ENCODE measurements around the gene CEACAM19. TPM values are rescaled to one million over a fixed set of nuclear protein-coding genes. Genes with fewer than 3 reads are reported as not detected.

Gene CEACAM19
- total RNA-seq, 1 experiment from 2014 or later = 3.5 TPM

DNA sequence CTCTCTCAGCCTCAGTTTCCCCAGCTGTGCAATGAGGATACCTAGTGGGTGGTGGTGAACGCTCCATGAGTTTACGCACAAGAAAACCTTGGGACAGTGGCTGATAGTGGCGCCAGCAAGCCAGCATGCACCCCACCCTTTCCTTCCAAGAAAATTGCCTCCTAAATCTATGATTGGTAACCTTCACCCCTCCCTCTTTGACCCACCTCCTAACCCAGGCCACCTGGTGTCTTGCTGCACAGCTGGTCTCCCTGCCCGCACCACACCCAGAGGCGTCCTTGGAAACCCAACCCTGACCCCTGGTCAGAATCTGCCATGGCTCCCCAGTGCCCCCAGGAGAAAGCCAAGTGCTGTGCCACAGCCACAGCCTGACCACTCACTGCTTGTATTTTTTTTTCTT, 54.4 kb downstream of the CEACAM19 start:
- no peak for DNase-seq
- Histone ChIP-seq H3K23me2 (ENCODE audit: insufficient read length, low read depth, low read length, poor library complexity, severe bottlenecking) (no peaks in the 10 kb centered on the region), H2BK5ac (ENCODE audit: insufficient read length, low read length) (no peak overlapping the region), H2BK12ac (ENCODE audit: insufficient read length, low read depth, low read length) (no peak overlapping the region), H3K14ac (ENCODE audit: insufficient read depth, low read length) (no peak overlapping the region), H3T11ph (ENCODE audit: low read length) (no peak overlapping the region), H4K91ac (ENCODE audit: insufficient read length, low read depth, low read length) (no peak overlapping the region), H3K4me2 (ENCODE audit: insufficient read depth, insufficient read length, low read length) (no peak overlapping the region), H3K18ac (ENCODE audit: insufficient read length, low read depth, low read length) (no peak overlapping the region), H3K56ac (ENCODE audit: insufficient read length, low read depth, low read length) (no peak overlapping the region), H2AFZ (ENCODE audit: low read length) (no peak overlapping the region), H2AK5ac (ENCODE audit: insufficient read length, low read length) (no peak overlapping the region), H3K27ac (ENCODE audit: insufficient read length, low read depth, low read length) (no peak overlapping the region), H4K5ac (ENCODE audit: insufficient read length, low read depth, low read length) (no peak overlapping the region), H3K27me3 (ENCODE audit: insufficient read depth, low read length) (no peaks in the 10 kb centered on the region; the same call in 1 of the 2 replicates), H3K9me3 (ENCODE audit: control insufficient read depth, low read depth, low read length) (no peaks in the 10 kb centered on the region), H4K8ac (replicated peaks; ENCODE audit: insufficient read length, low read depth, low read length) (no peak overlapping the region), H3K9ac (ENCODE audit: extremely low read depth, insufficient read length, low read length) (no peak overlapping the region), H3K79me2 (ENCODE audit: insufficient read depth, low read length) (no peaks in the 10 kb centered on the region), H4K20me1 (ENCODE audit: control insufficient read depth, insufficient read depth, insufficient read length) (no peaks in the 10 kb centered on the region), H2BK120ac (ENCODE audit: low read depth, low read length, poor library complexity, severe bottlenecking) (no peak overlapping the region), H3K4me1 (ENCODE audit: insufficient read depth, low read length) (no peaks in the 10 kb centered on the region), H2BK15ac (ENCODE audit: low read depth, low read length) (no peak overlapping the region), H3K23ac (ENCODE audit: insufficient read length, low read depth, low read length) (no peak overlapping the region), H3K79me1 (ENCODE audit: insufficient read depth, low read depth, low read length, poor library complexity, severe bottlenecking) (no peaks in the 10 kb centered on the region), H3K4ac (ENCODE audit: low read depth, low read length) (no peak overlapping the region), H2BK20ac (ENCODE audit: low read depth, low read length, poor library complexity, severe bottlenecking) (no peak overlapping the region)
- peaks cover 15% of the 10 kb centered on the region for H3K27me3 Mint-ChIP-seq (ENCODE audit: low read depth)
- no peaks in the 10 kb centered on the region; a peak in 1 of 7 replicates for H3K36me3 Mint-ChIP-seq (ENCODE audit: insufficient read depth in 1 of 3, low read depth in 3 of 3)
- WGBS (ENCODE audit: extremely low coverage, insufficient read length, low lambda C conversion rate) = no CpG with 5 or more reads among the region's 5 CpGs
- TF ChIP-seq, protein P1, sequence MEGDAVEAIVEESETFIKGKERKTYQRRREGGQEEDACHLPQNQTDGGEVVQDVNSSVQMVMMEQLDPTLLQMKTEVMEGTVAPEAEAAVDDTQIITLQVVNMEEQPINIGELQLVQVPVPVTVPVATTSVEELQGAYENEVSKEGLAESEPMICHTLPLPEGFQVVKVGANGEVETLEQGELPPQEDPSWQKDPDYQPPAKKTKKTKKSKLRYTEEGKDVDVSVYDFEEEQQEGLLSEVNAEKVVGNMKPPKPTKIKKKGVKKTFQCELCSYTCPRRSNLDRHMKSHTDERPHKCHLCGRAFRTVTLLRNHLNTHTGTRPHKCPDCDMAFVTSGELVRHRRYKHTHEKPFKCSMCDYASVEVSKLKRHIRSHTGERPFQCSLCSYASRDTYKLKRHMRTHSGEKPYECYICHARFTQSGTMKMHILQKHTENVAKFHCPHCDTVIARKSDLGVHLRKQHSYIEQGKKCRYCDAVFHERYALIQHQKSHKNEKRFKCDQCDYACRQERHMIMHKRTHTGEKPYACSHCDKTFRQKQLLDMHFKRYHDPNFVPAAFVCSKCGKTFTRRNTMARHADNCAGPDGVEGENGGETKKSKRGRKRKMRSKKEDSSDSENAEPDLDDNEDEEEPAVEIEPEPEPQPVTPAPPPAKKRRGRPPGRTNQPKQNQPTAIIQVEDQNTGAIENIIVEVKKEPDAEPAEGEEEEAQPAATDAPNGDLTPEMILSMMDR (conservative IDR thresholded peaks at IDR 0.05) = no peak
- H3K9me3 Mint-ChIP-seq = no peaks in the 10 kb centered on the region
- no peak overlapping the region; a peak in 1 of 5 replicates for H3K4me3 Mint-ChIP-seq
- H3K4me1 Mint-ChIP-seq = 0 out of 4 replicates have a peak, but pooled peaks cover 2% of the 10 kb centered on the region in 2 experiments
- no peak overlapping the region; a peak in 1 of 7 replicates for H3K27ac Mint-ChIP-seq
